ENCODE results near the gene ADA.
"Not testable (repeated sequence)": the region's sequence is repeated elsewhere in the genome, so short reads cannot be mapped to it uniquely, and the experiment has no call there.

ADA gene

GRCh38 chr20:44651684-44652423 lies at the start of gene ADA:
Gene ADA, minus strand, starts transcription at chr20:44651699. Its CDS starts 92 bp downstream, at chr20:44651607.
- peak; percentile 57 for DNase-seq (ENCODE audit: low spot score)

GRCh38 chr20:44700306-44700705 lies 48.8 kb upstream of the ADA start:
- no peak for DNase-seq (ENCODE audit: low spot score)

- DNase-seq (ENCODE audit: low spot score) = no peak
Measured at GRCh38 chr20:44698351-44698750, 46.9 kb upstream of the ADA start.

GRCh38 chr20:44697041-44697440 lies 45.5 kb upstream of the ADA start:
- not testable (repeated sequence) for DNase-seq (ENCODE audit: low spot score)

- DNase-seq (ENCODE audit: low spot score) = no peak
Measured at GRCh38 chr20:44696315-44696714, 44.8 kb upstream of the ADA start.

- DNase-seq (ENCODE audit: low spot score) = no peak
Measured at GRCh38 chr20:44695674-44696300, 44.3 kb upstream of the ADA start.

- DNase-seq (ENCODE audit: low spot score) = no peak
Measured at GRCh38 chr20:44695295-44695673, 43.8 kb upstream of the ADA start.

- no peak for DNase-seq (ENCODE audit: low spot score)
Measured at GRCh38 chr20:44694159-44694558, 42.7 kb upstream of the ADA start.

GRCh38 chr20:44693627-44694026 lies 42.1 kb upstream of the ADA start:
- DNase-seq (ENCODE audit: low spot score) = no peak

- DNase-seq (ENCODE audit: low spot score) = no peak
Measured at GRCh38 chr20:44692932-44693480, 41.5 kb upstream of the ADA start.

- DNase-seq (ENCODE audit: low spot score) = no peak
Measured at GRCh38 chr20:44691424-44692423, 40.2 kb upstream of the ADA start.

- no peak for DNase-seq (ENCODE audit: low spot score)
Measured at GRCh38 chr20:44690781-44691423, 39.4 kb upstream of the ADA start.

GRCh38 chr20:44689809-44690208 lies 38.3 kb upstream of the ADA start:
- DNase-seq (ENCODE audit: low spot score) = no peak

GRCh38 chr20:44688053-44688625 lies 36.6 kb upstream of the ADA start:
- DNase-seq (ENCODE audit: low spot score) = peak; percentile 57

- DNase-seq (ENCODE audit: low spot score) = no peak
Measured at GRCh38 chr20:44686934-44687333, 35.4 kb upstream of the ADA start.

GRCh38 chr20:44684047-44684967 lies 32.8 kb upstream of the ADA start:
- DNase-seq (ENCODE audit: low spot score) = no peak

GRCh38 chr20:44683263-44684046 lies 32.0 kb upstream of the ADA start:
- peak; percentile 51 for DNase-seq (ENCODE audit: low spot score)

GRCh38 chr20:44681796-44682566 lies 30.5 kb upstream of the ADA start:
- no peak for DNase-seq (ENCODE audit: low spot score)

Measured in Ammon's horn (tissue), 1 donor.